MV-4-11 (cell line): ENCODE results near the gene NBEAL2.

ENCODE experiments used
- DNase-seq: peaks from one replicate; lab custom pipeline; 2025; lab: John Stamatoyannopoulos, UW

The NBEAL2 gene

GRCh38 chr3:46978985-46979944 is at the start of gene NBEAL2:
Gene NBEAL2 (plus strand): TSS chr3:46979666. CDS start chr3:46979862, 196 bp downstream.
- peak; percentile 92 for DNase-seq

GRCh38 chr3:46930166-46930944 is 49.1 kb upstream of the NBEAL2 start:
- DNase-seq: peak; percentile 58

GRCh38 chr3:46930945-46931403 is 48.5 kb upstream of the NBEAL2 start:
- no peak for DNase-seq

- peak; percentile 51 for DNase-seq
These were observed 47.7 kb upstream of the NBEAL2 start for GRCh38 chr3:46931631-46932331.

GRCh38 chr3:46932455-46933225 is 46.8 kb upstream of the NBEAL2 start:
- no peak for DNase-seq

GRCh38 chr3:46933261-46933660 is 46.2 kb upstream of the NBEAL2 start:
- no peak for DNase-seq

GRCh38 chr3:46934072-46934471 is 45.4 kb upstream of the NBEAL2 start:
- no peak for DNase-seq

GRCh38 chr3:46934498-46935167 is 44.8 kb upstream of the NBEAL2 start:
- no peak for DNase-seq

GRCh38 chr3:46935168-46935858 is 44.2 kb upstream of the NBEAL2 start:
- DNase-seq: peak; percentile 41

GRCh38 chr3:46935989-46936558 is 43.4 kb upstream of the NBEAL2 start:
- DNase-seq: peak; percentile 84

- DNase-seq: no peak
These were observed 42.7 kb upstream of the NBEAL2 start for GRCh38 chr3:46936733-46937250.

GRCh38 chr3:46938118-46938517 is 41.3 kb upstream of the NBEAL2 start:
- no peak for DNase-seq

- DNase-seq: no peak
These were observed 39.7 kb upstream of the NBEAL2 start for GRCh38 chr3:46939578-46940445.

GRCh38 chr3:46942076-46942475 is 37.4 kb upstream of the NBEAL2 start:
- DNase-seq: no peak

GRCh38 chr3:46942481-46943236 is 36.8 kb upstream of the NBEAL2 start:
- DNase-seq: no peak

- no peak for DNase-seq
These were observed 36.0 kb upstream of the NBEAL2 start for GRCh38 chr3:46943237-46944187.

GRCh38 chr3:46944191-46944590 is 35.3 kb upstream of the NBEAL2 start:
- DNase-seq: no peak
